Activated T-helper 1 cell treated with anti-CD3 and anti-CD28 coated beads, Interleukin-2, amount 50 U/mL, for 16 hours (primary cell): ENCODE data around the gene ITGB8.

Experiments
- DNase-seq, 2 donors: peaks; one replicate each; pipeline ENCODE4 v3.0.0-alpha.2; 2020; ENCODE audit warnings: low read depth in 1 of 2, low spot score in 1 of 2

The ITGB8 gene

DNA sequence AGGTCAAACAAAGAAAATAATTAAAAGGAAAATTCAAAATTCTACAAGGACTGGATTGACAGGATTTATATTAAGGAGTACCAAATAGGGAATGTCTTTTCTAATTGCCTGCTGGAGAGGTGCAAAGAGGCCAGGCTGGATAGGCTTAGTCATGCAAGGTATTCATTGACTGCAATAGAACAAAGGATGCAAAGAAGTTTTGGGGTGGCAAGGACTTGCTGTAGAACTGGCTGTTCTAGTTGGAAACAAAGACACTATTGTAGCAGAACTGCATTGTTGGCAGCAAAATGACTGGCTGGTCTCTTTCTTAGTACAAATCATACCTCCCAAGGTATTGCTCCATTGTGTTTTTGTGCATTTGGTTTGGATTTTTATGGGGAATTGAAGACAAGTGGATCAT is 10.1 kb downstream of the ITGB8 start:
- no peak for DNase-seq

DNA sequence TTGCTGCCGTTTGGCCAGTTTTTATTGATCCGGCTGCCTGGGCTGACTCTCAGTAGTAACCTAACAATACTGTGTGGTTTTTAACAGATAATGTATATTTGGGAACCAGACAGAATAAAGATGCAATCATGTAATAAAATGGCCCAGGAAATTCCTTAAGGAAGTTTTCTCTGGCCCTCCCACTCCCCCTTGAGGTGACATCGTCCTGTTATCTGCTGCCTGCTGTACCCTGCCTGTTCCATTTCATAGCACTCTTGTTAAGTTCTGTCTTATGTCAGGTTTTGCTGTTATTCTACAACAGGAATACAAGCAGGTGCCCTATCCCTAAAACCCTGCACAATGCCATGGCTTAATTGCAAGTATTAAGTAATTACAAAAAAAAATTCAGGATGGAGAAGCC is 12.5 kb downstream of the ITGB8 start:
- DNase-seq, result no peak

DNA sequence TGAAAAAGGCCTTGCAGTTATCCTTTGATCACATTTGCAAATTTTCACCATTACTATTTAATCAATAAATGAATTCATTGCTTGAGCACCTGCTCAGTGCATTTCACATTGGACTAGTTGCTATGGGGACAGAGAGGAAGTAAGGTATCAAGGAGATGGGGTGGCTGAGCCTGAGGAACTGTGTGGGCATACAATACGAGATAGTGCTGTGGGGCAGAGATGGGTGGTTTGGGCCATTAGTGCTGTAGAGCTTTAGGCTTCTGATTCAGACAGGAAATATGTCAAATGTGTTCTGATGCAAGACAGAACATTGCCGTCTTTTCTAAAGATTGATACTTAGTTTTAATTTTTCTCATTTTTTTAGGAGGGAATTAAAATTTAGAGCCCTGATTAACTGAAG is 13.2 kb downstream of the ITGB8 start:
- DNase-seq, result no peak

DNA sequence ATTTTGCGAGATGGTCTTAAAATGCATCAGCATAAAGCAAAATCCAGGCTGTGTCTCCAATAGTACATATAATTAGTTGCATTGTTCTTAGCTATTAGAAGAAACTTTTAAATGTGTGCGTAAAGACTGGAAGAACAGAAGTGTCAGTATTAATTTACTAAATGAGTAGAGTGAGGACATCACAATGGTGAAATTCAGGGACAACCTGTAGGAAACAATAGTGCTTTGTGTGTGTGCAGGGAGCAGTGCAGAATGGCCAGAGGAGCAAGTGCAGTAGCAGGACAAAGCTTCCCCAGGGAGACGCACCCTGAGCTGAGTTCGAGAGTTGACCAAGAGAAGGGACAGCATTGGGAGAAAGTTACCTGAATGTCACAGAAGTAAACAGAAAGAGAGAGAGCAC is 13.7 kb downstream of the ITGB8 start:
- no peak for DNase-seq

DNA sequence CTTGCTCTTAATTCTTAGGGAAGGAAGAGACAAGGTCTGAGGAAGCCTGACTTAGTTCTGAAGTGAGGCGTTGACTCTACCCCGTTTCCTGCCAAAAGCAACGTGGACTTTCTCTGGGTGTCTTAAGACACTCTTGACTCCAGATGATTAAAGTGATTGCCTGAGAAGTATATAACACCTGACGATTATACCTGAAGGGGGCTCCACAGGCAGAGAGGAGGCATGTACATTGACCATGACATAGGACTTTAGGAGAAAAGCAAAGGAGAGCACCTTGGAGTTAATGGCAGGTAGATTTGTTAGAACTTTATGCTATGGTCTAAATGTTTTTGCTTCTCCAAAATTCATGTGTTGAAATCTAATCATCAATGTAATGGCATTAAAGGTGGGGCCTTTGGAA is 15.9 kb downstream of the ITGB8 start:
- no peak for DNase-seq

DNA sequence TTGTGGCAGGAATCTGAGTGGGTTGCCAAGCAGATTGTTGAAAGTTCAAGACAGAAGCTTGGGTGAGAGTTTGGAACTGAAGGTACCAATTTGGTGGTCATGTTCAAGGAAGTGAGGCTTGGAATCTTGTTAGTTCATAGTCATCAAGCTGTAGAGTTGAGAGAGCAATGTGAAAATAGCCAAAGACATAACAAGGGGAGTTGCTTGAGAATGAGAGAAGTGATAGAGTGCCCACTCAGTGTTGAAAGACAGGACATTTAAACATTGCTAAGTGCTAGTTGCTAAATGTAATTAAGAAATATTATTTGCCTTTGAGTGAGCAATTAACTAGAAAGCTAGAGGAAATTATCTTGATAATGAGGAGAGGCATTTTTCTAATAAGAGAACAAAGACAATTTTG is 17.0 kb downstream of the ITGB8 start:
- no peak for DNase-seq

DNA sequence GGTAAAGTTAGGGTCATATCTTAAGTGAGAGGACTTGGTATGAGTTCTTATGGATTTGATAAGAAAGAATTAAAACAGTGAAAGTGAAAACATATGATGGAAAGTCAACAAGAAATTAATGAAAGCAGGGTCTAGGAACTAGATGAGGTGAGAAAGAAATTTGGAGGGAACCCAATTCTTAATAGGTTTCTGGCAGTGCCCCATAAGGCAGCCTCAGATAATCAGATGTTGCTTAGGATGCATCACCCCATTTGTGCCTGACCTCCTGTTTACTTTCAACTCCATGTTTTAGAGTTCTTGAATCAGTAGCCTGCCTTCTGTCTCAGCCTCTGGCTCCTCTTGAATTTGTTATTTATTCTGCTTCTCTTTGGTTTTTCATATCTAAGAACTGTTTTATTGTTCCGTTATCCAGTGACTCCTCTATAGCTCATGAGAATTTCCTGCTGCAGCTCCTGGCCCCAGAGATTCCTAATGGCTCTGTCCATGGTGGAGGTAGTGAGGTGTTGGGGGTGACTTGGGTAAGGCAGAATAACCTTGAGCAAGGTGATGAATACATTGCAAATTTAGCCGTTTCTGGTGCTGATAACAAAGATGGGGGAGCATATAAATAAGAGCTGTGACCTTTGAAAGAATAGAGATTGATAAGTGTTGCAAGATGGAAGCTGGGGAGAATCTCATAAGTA is 17.6 kb downstream of the ITGB8 start:
- DNase-seq, result no peak

DNA sequence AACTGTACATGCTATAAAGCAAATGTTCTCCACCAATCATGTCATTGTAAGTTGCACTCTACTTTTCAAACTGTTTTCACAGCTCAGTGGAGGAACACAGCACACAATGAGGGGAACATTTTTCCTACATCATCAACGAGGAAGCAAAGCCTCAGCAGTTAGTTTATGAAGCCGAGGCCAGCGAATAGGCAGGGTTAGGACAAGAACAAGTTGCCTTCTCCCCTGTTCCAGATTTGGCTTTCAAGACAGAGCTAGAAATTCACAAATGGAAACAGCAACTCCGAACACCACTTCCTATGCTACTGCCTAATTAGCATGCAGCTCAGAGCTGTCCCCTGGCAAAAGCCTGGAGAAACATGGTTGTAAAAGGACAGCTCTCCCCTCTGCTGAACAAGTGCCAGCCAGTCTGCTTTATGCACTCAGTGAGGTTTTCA is 19.8 kb downstream of the ITGB8 start:
- no peak for DNase-seq

DNA sequence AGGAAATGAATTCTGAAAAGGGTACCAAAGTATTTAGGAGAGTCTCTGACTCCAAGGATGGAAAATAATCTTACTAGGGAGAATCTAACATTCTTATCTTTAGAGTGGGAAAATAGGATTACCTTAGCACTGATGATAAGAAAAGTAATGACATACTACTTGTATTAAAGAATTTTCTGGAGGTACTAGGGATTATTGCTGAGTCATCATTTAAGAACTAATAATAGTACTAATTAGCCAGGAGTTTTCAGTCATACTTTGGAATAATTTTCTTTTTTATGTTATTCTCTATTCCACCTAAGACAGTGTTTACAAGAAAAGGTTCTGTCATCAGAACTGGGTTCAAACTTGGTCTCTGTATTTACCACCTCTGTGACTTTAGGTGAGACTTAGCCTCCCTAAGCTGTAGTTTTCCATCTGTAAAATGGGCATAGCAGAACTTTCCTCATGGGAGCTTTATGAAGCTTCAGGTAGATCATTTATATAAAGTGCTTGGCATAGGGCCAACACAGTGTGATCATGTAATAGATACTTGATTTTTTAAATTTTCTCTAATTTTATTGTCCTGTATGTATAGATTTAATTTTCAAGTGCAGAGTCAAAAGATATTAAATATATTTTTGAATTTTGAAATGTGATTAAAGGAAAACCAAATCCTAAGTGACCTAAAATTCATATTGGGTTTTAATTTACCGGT is 20.4 kb downstream of the ITGB8 start:
- no peak for DNase-seq

DNA sequence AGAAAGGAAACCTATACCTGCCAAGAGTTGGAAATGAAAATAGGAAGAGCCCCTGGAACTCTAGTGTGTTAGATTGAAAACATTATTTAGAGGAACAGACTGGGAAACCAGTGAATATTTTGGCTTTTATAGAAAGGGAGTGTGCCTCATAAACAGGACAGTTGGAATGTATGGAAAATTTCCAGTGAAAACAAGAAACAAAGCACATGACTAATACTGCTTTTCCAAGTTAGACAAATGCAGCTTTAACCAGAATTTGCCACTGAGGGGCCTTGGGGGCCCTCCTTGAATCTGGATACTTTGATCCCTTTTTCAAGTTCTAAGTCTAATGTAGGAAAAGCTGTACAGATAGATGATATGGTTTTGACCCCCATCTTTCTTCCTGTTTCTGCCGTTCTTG is 21.2 kb downstream of the ITGB8 start:
- DNase-seq, result no peak

DNA sequence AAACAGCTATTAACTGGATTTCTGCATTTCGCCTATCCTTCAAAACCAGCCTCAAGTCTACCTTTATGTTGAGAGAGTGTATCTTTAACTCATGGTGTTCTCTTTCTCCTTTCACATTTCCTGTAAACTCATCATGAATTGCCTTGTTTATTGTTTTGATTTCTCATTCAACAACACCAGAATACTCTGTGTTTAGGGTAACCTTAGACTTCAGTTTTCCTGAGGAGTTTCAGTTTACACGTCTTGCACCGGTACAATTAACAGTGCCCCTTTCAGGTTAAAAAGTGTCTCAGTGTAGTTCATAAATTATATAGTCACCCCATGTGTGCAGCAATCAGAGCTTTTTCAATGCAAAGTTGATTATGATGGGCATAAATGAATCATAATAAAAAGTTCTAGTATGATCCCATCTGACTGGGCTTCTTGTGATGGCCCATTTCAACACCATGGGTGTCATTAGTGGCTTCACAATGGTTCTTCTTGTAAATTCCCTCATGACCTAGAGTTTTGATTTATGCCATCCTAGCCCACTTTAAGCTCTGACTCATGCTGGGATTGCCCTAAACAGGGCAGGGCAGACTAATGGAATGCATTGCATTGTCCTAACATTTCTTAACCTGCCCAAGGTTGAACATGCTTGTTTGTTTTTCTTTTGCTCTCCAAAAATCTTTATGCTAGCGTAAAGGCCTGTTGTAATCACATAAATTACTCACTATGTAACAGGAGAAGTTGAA is 22.0 kb downstream of the ITGB8 start:
- DNase-seq, result no peak

DNA sequence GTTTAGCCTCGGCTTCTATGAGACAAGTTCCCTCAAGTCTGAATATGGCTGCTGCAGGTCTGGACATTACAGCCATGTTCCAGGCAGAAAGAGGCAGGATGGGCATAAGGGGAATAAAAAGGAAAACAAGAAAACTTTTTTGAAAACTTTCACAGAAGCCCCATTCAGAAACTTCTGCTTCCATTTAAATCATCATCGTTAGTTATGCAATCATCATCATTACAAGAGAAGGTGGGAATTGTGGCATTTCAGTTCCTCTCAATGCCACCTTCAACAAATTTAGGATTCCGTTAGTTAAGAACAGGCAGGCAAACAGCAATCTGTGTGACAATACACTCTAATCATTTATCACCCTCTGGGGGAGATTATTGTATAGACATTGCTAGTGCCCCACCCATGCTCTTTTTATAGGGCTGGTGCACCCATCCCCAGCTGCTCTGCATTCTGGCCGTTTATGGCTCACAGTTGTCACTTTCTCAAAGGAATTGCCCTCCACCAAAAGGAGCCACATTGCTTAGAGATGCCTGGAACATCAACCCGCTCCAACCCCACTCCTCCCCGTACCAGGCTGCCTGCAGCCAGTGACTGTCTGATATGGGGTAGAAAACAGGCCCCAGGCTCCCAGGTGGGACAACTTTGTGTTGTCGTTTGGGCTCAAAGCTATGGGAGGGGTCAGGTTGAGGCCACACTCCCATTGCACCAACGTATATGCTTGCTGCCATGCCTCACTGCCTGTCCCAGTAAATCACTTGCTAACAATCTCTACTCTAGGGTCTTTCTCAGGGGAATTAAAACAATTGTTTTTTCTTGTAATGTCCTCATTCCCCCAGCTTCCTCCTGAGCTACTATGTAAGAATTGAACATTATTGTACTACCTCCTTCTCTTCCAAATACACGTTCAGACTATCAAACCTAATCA is 24.2 kb downstream of the ITGB8 start:
- no peak for DNase-seq

DNA sequence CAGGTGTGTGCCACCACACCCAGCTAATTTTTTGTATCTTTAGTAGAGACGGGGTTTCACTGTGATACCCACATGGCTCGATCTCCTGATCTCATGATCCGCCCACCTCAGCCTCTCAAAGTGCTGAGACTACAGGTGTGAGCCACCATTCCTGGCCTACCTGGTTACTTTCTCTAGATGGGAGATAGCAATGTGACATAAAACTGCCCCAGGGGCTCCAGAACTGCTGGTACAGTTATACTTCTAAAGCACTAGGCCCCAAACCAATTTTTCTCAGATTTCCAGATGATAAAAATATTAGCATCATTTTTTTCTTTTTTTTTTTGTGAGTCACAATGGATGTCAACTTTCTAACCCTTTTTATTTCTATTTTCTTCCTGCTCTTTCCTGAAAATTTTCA is 27.4 kb downstream of the ITGB8 start:
- no peak for DNase-seq

DNA sequence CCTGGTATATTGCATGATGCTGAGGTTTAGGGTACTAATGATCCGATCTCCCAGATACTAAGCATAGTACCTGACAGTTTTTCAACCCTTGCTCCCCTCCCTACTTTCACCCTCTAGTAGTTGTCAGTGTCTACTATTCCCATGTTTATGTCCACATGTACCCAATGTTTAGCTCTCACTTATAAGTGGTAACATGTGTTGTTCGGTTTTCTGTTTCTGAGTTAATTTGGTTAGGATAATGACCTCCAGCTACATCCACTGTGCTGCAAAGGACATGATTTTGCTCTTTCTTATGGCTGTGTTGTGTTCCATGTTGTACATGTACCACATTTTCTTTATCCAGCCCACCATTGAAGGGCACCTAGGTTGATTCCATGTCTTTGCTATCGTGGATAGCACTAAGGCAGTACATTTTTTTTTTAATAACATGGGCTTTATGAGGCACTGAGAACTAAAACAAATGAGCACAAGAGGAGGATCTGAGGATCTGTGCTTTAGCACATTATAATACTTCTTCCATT is 28.1 kb downstream of the ITGB8 start:
- DNase-seq, result no peak

DNA sequence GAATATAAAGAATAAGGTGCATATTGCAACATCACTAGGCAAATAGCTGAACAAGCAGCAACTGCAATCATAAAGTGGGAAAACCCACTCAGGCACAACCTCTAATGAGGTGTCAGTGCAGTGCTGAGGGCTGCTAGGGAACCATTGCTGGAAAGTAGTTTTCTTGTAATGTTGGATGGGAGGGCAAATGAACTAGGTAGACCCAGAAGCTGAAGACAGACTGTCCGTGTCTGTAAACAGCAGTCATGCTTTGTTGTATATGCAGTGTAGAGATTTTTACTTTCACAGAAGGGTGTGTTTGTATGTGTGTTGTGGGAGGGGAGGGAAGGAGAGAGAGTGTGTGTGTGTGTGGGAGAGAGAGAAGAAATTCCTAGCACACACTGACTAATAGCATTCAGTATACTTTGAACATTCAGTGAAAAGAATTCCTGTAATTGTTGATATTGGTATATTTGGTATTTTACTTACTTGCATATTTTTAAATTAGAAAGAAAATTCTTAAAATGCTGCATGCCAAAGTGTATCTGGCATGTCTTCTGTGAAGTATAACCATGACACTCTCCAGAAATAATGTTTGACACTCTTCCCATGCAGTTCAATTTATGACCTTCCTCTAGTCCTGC is 28.8 kb downstream of the ITGB8 start:
- no peak for DNase-seq

DNA sequence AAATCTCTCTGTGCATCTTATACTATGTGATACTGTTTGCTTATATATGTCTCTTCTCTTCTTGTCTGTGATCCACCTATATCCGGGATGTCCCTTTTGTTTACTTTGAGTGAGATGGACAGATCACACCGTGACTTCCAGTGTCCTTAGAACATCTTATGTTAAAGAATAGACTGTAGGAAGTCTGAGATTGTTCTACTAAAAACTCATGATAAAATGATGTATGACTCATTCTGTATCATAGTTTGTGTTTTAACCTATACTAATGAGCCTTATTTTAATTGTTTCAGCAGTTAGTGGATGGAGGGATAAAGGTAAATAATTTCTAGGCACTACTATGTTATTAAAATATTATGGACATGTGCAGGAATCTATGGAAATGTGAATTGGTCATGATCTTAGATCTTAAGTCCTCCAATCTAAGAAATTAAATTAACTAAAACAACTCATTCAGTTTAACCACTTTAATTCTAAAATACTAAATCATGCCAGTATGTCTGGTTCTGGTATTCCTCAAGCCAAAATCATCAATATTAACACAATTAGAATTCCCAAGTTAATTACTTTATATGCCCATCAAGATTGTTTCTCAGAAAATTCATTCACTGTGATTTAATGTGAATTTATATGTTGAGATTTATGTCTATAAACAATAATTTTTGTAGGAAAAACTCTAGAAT is 32.0 kb downstream of the ITGB8 start:
- no peak for DNase-seq

DNA sequence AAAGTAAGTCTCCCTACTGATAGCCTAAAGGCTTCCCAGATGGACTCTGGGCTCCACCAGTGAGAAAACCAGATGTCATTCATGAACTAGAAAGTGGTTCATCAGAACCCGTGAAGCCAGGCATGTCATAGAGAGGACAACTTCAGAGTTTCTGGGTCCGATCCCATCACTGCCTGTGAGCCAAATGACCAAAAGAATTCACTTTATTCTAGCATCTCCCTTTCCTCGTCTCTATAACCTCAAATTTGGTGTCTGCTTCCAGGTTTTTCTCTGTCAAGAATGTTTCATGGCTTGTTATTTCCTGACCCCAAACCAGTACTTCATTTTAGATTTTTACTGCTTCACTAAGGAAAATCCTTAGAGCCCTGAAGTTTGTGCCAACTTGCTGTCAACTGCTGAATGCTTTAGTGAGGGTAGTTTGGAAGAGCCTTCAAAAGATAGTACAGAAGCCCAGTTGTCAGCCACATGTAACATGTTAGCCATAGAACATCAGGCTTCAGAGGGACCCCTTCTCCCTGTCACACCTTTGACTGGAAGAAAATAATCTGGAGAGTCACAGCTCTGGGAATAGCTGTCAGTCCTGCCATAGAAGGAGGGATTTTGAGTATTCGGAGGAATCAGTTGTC is 34.0 kb downstream of the ITGB8 start:
- no peak for DNase-seq

DNA sequence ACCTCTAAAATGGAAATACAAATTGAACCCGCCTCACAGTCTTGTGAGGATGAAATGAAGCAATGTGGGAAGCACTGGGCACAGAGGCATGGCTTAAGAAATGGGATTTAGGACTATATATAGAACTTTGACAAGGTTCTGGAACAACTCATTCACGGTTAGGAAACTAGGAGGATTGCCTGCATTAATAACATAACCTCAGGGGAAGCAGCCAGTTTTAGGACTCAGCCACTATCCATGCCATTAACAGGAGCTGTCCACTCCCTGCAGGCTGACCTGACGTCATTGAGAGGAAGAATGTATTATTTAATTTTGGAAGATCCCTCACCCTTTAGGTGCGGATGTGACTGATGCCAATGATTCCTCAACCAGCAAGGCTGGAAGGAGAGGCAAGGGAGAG is 34.8 kb downstream of the ITGB8 start:
- no peak for DNase-seq

DNA sequence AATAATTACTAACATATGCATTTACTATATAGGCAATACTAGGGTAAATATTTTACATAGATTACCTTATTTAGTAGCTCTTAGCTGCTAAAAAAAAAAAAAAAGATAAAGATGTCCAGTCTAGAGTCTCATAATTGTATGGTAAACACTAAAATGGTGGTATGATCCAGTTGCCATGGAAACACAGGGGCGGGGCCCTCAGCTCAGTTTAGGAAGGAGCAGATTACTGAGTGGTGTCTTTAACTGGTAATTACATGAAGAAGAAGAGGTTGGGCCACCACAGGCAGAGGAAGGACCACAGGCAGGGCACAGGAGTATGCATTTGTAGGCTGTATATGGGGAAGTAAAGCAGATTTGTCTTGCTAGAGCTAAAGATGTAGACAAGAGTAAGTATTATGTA is 43.7 kb downstream of the ITGB8 start:
- DNase-seq, result no peak

DNA sequence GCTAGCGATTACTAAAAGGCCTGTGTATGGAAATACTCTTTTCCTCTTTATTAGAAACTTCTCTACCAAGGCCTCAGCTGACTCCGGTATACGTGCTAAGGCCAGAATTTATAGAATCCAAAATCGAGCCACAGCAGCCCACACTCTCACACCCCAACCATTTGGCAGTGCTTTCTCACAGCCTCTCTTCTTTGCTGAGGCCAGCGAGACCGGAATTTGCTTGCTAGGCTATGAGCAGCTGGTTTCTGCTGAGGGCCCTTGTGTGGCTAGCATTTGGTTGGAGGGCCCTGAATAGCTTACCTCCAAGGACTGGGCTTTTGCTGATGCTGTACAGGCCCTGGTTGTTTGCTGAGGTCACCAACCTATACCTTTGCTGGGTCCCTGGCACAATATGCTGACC is 46.1 kb downstream of the ITGB8 start:
- DNase-seq, result no peak
